HL-60 (cell line): ENCODE measurements around the gene MRPL20.

Experiments used
- DNase-seq, 2 experiments: peaks; one replicate each; pipeline ENCODE4 v3.0.0-alpha.2; 2010 to 2020; ENCODE audit warnings: low read depth in 1 of 2, low spot score in 1 of 2
- H3K27ac ChIP-seq: fragments of 250-450 bp; sonication (Bioruptor Pico); replicated peaks from 2 replicates; pipeline ENCODE4 v1.5.1; 2020; ENCODE audit warnings: mild to moderate bottlenecking, moderate library complexity
- H3K27me3 ChIP-seq: fragments of 250-450 bp; sonication (Bioruptor Pico); 2 replicates; pipeline ENCODE4 v1.5.1; 2021; ENCODE audit warnings: mild to moderate bottlenecking, moderate library complexity; ENCODE audit not compliant: insufficient read depth, poor library complexity, severe bottlenecking
- H3K4me3 ChIP-seq: replicated peaks from 2 replicates; pipeline ENCODE4 v1.5.1; 2011; ENCODE audit warnings: mild to moderate bottlenecking, control low read depth, low read length; ENCODE audit not compliant: insufficient read depth
- CTCF ChIP-seq: IDR thresholded peaks from one replicate; pipeline ENCODE4 v1.5.1; 2011; ENCODE audit warnings: low read length, control low read depth, inconsistent platforms; ENCODE audit not compliant: insufficient read depth
- GABPA ChIP-seq: IDR thresholded peaks from 2 replicates; pipeline ENCODE4 v1.6.1; 2012; ENCODE audit warnings: low read depth
- POLR2AphosphoS5 ChIP-seq: IDR thresholded peaks from 2 replicates; pipeline ENCODE4 v1.6.1; 2012; ENCODE audit warnings: low read depth
- SPI1 ChIP-seq: IDR thresholded peaks from 2 replicates; pipeline ENCODE4 v1.6.1; 2012; ENCODE audit warnings: low read depth, mild to moderate bottlenecking, borderline replicate concordance
- TF ChIP-seq, protein P1 (sequence below): IDR thresholded peaks from 2 replicates; pipeline ENCODE4 v1.6.1; 2012; ENCODE audit warnings: low read depth; ENCODE audit not compliant: insufficient replicate concordance

Gene MRPL20

GRCh38 chr1:1355416-1355815 lies 51.7 kb downstream of the MRPL20 start:
- Histone ChIP-seq H3K27me3 (peaks cover 51% of the 10 kb centered on the region), H3K4me3 (no peak overlapping the region), H3K27ac (no peak overlapping the region)
- DNase-seq = no peak
- TF ChIP-seq CTCF (no peak), GABPA (no peak)

GRCh38 chr1:1354271-1355247 lies 52.5 kb downstream of the MRPL20 start:
- no peak overlapping the region for H3K4me3 ChIP-seq
- TF ChIP-seq CTCF (no peak), SPI1 (no peak), GABPA (no peak), POLR2AphosphoS5 (no peak)
- TF ChIP-seq, protein P1, sequence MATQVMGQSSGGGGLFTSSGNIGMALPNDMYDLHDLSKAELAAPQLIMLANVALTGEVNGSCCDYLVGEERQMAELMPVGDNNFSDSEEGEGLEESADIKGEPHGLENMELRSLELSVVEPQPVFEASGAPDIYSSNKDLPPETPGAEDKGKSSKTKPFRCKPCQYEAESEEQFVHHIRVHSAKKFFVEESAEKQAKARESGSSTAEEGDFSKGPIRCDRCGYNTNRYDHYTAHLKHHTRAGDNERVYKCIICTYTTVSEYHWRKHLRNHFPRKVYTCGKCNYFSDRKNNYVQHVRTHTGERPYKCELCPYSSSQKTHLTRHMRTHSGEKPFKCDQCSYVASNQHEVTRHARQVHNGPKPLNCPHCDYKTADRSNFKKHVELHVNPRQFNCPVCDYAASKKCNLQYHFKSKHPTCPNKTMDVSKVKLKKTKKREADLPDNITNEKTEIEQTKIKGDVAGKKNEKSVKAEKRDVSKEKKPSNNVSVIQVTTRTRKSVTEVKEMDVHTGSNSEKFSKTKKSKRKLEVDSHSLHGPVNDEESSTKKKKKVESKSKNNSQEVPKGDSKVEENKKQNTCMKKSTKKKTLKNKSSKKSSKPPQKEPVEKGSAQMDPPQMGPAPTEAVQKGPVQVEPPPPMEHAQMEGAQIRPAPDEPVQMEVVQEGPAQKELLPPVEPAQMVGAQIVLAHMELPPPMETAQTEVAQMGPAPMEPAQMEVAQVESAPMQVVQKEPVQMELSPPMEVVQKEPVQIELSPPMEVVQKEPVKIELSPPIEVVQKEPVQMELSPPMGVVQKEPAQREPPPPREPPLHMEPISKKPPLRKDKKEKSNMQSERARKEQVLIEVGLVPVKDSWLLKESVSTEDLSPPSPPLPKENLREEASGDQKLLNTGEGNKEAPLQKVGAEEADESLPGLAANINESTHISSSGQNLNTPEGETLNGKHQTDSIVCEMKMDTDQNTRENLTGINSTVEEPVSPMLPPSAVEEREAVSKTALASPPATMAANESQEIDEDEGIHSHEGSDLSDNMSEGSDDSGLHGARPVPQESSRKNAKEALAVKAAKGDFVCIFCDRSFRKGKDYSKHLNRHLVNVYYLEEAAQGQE = no peak
- peaks cover 51% of the 10 kb centered on the region for H3K27me3 ChIP-seq

DNA sequence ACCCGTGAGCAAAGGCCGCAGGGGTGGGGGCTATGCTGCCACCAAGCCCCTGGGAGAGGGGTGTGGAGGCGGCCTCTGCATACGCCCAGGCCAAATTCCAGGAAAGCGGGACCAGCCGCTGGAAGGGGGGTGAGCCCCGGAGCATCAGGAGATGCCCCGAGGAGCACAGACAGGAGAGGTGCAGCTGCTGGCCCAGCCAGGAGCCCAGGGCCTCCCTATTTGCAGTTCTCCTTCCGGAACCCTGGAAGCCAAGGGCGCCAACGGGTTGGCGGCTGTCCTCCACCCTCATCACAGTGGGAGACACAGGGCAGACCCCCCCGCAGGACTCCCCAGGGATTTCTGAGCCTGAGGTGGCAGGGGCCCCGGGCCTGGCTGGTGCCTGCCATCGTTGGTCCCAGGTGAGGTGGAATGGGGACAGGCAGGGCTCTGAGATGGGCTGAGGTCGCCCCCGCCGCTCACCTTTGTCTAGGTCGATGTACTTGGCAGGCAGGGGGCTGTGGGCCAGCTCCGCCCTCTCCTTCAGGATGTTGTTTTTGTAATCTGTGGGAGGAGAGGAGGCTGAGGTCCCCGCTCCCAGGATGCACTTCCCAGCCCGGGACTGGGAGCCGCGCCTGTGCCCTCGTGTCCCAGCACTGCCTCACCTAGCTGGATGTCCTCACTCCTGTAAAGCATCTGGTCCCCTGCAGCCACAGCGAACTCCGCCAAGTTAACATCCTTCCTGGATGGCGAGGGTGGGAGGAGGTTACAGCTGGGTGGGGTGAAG lies 53.5 kb downstream of the MRPL20 start:
- TF ChIP-seq CTCF = no peak
- no peak for TF ChIP-seq GABPA
- no peak for TF ChIP-seq SPI1
- TF ChIP-seq, protein P1 = no peak
- TF ChIP-seq POLR2AphosphoS5 = no peak
- DNase-seq = no peak
- Histone ChIP-seq H3K27me3 (peaks cover 51% of the 10 kb centered on the region), H3K27ac (no peak overlapping the region), H3K4me3 (no peak overlapping the region)

More at GRCh38 chr1:1354271-1355247, 52.5 kb downstream of the MRPL20 start:
- DNase-seq = no peak
- H3K27ac ChIP-seq = no peak overlapping the region
